ENCODE results near the gene DECR2.
"Not testable (repeated sequence)": the region's sequence is repeated elsewhere in the genome, so short reads cannot be mapped to it uniquely, and the experiment has no call there.

DECR2 gene

GRCh38 chr16:379961-380761 is 21.5 kb upstream of the DECR2 start:
- no peak for DNase-seq

- DNase-seq = no peak
These were observed 21.0 kb upstream of the DECR2 start for GRCh38 chr16:380762-381011.

- no peak for DNase-seq
These were observed 20.5 kb upstream of the DECR2 start for GRCh38 chr16:381012-381788.

GRCh38 chr16:381789-382717 is 19.6 kb upstream of the DECR2 start, which contains the start of gene PGAP6:
TSS of gene PGAP6 (minus strand) at chr16:381978. CDS start at chr16:381821, 157 bp downstream.
- peak; percentile 62 for DNase-seq

GRCh38 chr16:383326-384051 is 18.2 kb upstream of the DECR2 start:
- DNase-seq = no peak

- DNase-seq = no peak
These were observed 15.0 kb upstream of the DECR2 start for GRCh38 chr16:386641-387156.

GRCh38 chr16:387761-388666 is 13.7 kb upstream of the DECR2 start:
- not testable (repeated sequence) for DNase-seq

GRCh38 chr16:389352-389751 is 12.3 kb upstream of the DECR2 start:
- DNase-seq = no peak

GRCh38 chr16:391885-392335 is 9.8 kb upstream of the DECR2 start:
- peak; percentile 83 for DNase-seq

GRCh38 chr16:392450-393030 is 9.1 kb upstream of the DECR2 start:
- no peak for DNase-seq

GRCh38 chr16:396199-396598 is 5.5 kb upstream of the DECR2 start:
- no peak for DNase-seq

GRCh38 chr16:396605-397004 is 5.1 kb upstream of the DECR2 start:
- DNase-seq = peak; percentile 67

- peak; percentile 46 for DNase-seq
These were observed 4.5 kb upstream of the DECR2 start, which contains the start of gene NME4 for GRCh38 chr16:397135-397661. TSS of gene NME4 (plus strand) at chr16:397199. CDS start at chr16:397223, 24 bp downstream.

GRCh38 chr16:397736-398332 is 3.9 kb upstream of the DECR2 start:
- DNase-seq = peak; percentile 77

GRCh38 chr16:398561-399339 is 2.9 kb upstream of the DECR2 start:
- no peak for DNase-seq

GRCh38 chr16:399340-400019 is 2.2 kb upstream of the DECR2 start:
- no peak for DNase-seq

- no peak for DNase-seq
These were observed 1.6 kb upstream of the DECR2 start for GRCh38 chr16:400061-400591.

- no peak for DNase-seq
These were observed 3.3 kb downstream of the DECR2 start for GRCh38 chr16:404971-405486.

Measured in EL (cell line).